CD4-positive, alpha-beta T cell treated with Interferon gamma for 1 hour (primary cell): ENCODE results near the gene NTPCR.
A peak's percentile ranks its signal among the peaks of the same experiment; 100 is the strongest.

Source experiments
- DNase-seq: peaks from one replicate; pipeline ENCODE4 v3.0.0-alpha.2; 2020

NTPCR gene

GRCh38 chr1:232965124-232965911 is 14.9 kb downstream of the NTPCR start:
- no peak for DNase-seq

- no peak for DNase-seq
These were observed 15.5 kb downstream of the NTPCR start for GRCh38 chr1:232965912-232966217.

GRCh38 chr1:232966663-232967062 is 16.3 kb downstream of the NTPCR start:
- DNase-seq: no peak

- no peak for DNase-seq
These were observed 18.0 kb downstream of the NTPCR start for GRCh38 chr1:232968391-232968790.

GRCh38 chr1:232968965-232969364 is 18.6 kb downstream of the NTPCR start:
- no peak for DNase-seq

GRCh38 chr1:232969799-232970198 is 19.4 kb downstream of the NTPCR start:
- no peak for DNase-seq

GRCh38 chr1:232970508-232970907 is 20.1 kb downstream of the NTPCR start:
- no peak for DNase-seq

GRCh38 chr1:232973652-232974611 is 23.5 kb downstream of the NTPCR start:
- no peak for DNase-seq

GRCh38 chr1:232974971-232975370 is 24.6 kb downstream of the NTPCR start:
- DNase-seq: no peak

- peak; percentile 24 for DNase-seq
These were observed 27.8 kb downstream of the NTPCR start for GRCh38 chr1:232978091-232978634.

GRCh38 chr1:232978815-232979214 is 28.4 kb downstream of the NTPCR start:
- no peak for DNase-seq

- DNase-seq: no peak
These were observed 29.1 kb downstream of the NTPCR start for GRCh38 chr1:232979558-232979957.

GRCh38 chr1:232980355-232980978 is 30.1 kb downstream of the NTPCR start:
- DNase-seq: no peak

GRCh38 chr1:232980986-232981560 is 30.7 kb downstream of the NTPCR start:
- DNase-seq: no peak

GRCh38 chr1:232982238-232982944 is 32.0 kb downstream of the NTPCR start:
- no peak for DNase-seq

- no peak for DNase-seq
These were observed 33.0 kb downstream of the NTPCR start for GRCh38 chr1:232983375-232983774.

- no peak for DNase-seq
These were observed 33.6 kb downstream of the NTPCR start for GRCh38 chr1:232983817-232984567.

- DNase-seq: no peak
These were observed 34.4 kb downstream of the NTPCR start for GRCh38 chr1:232984577-232985425.

GRCh38 chr1:232985882-232986526 is 35.6 kb downstream of the NTPCR start:
- no peak for DNase-seq

- no peak for DNase-seq
These were observed 36.1 kb downstream of the NTPCR start for GRCh38 chr1:232986527-232986922.
